Liver (tissue), 3 donors: ENCODE results near the gene SRGAP3.

Experiments used
- NR2F2 ChIP-seq: IDR thresholded peaks from 2 replicates; pipeline ENCODE4 v1.6.1; 2016; ENCODE audit warnings: antibody characterized with exemption
- RAD21 ChIP-seq, 2 donors: IDR thresholded peaks; 2 replicates each; pipeline ENCODE4 v1.6.1; 2016; ENCODE audit warnings: antibody characterized with exemption in 2 of 2, mild to moderate bottlenecking in 2 of 2
- SP1 ChIP-seq: IDR thresholded peaks from 2 replicates; pipeline ENCODE4 v1.6.1; 2018; ENCODE audit warnings: antibody characterized with exemption, mild to moderate bottlenecking
- YY1 ChIP-seq: IDR thresholded peaks from 2 replicates; pipeline ENCODE4 v1.6.1; 2016; ENCODE audit warnings: antibody characterized with exemption, mild to moderate bottlenecking
- TF ChIP-seq, protein P1 (sequence below): fragments of 150-350 bp; IDR thresholded peaks from 2 replicates; pipeline ENCODE4 v1.5.1; 2017; ENCODE audit warnings: improper control_type of control experiment, low read depth, low read length; ENCODE audit not compliant: missing input control
- TF ChIP-seq, protein P2 (sequence below): IDR thresholded peaks from 2 replicates; pipeline ENCODE4 v1.6.1; 2016; ENCODE audit warnings: antibody characterized with exemption, mild to moderate bottlenecking
- donor health status: healthy.
- donor health status: healthy.

DNA sequence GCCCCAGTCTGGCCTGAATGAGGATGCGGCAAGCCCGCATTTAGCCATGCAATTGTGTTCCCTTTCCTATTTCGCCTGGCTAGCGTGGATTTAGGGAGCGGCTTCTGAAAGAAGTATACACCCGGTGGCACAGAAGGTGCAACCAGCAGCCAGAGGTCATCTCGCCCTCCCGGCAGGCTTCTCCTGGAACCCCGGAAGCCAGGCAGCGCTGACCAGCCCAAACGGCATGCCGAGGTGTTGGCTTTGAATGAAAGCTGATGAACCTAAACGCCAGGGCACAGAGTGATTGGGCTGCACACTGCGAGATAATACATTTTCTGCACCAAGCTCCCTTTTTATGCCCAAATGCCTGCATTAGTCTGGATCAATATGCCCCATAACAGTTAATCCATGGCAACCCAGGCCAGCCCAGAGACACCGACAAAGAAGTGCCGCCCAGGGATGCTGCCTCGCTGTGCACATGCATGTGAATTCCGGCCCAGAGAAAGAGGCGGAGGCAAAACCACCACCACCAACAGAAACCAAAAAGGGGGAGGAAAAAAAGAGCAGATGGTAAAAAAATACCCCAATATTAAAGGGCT is 1.4 kb downstream of the SRGAP3 start:
- TF ChIP-seq, protein P1, sequence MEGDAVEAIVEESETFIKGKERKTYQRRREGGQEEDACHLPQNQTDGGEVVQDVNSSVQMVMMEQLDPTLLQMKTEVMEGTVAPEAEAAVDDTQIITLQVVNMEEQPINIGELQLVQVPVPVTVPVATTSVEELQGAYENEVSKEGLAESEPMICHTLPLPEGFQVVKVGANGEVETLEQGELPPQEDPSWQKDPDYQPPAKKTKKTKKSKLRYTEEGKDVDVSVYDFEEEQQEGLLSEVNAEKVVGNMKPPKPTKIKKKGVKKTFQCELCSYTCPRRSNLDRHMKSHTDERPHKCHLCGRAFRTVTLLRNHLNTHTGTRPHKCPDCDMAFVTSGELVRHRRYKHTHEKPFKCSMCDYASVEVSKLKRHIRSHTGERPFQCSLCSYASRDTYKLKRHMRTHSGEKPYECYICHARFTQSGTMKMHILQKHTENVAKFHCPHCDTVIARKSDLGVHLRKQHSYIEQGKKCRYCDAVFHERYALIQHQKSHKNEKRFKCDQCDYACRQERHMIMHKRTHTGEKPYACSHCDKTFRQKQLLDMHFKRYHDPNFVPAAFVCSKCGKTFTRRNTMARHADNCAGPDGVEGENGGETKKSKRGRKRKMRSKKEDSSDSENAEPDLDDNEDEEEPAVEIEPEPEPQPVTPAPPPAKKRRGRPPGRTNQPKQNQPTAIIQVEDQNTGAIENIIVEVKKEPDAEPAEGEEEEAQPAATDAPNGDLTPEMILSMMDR = no peak
- TF ChIP-seq NR2F2 = no peak
- no peak for TF ChIP-seq YY1
- no peak for TF ChIP-seq SP1
- TF ChIP-seq RAD21 (IDR thresholded peaks at IDR 0.05) = no peak
- TF ChIP-seq, protein P2, sequence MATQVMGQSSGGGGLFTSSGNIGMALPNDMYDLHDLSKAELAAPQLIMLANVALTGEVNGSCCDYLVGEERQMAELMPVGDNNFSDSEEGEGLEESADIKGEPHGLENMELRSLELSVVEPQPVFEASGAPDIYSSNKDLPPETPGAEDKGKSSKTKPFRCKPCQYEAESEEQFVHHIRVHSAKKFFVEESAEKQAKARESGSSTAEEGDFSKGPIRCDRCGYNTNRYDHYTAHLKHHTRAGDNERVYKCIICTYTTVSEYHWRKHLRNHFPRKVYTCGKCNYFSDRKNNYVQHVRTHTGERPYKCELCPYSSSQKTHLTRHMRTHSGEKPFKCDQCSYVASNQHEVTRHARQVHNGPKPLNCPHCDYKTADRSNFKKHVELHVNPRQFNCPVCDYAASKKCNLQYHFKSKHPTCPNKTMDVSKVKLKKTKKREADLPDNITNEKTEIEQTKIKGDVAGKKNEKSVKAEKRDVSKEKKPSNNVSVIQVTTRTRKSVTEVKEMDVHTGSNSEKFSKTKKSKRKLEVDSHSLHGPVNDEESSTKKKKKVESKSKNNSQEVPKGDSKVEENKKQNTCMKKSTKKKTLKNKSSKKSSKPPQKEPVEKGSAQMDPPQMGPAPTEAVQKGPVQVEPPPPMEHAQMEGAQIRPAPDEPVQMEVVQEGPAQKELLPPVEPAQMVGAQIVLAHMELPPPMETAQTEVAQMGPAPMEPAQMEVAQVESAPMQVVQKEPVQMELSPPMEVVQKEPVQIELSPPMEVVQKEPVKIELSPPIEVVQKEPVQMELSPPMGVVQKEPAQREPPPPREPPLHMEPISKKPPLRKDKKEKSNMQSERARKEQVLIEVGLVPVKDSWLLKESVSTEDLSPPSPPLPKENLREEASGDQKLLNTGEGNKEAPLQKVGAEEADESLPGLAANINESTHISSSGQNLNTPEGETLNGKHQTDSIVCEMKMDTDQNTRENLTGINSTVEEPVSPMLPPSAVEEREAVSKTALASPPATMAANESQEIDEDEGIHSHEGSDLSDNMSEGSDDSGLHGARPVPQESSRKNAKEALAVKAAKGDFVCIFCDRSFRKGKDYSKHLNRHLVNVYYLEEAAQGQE = no peak
